Measurements from ENCODE around the gene RXFP4.
"Not testable (repeated sequence)": the region's sequence is repeated elsewhere in the genome, so short reads cannot be mapped to it uniquely, and the experiment has no call there.

The RXFP4 gene

GRCh38 chr1:155930725-155931124, 10.7 kb upstream of the RXFP4 start:
- H3K27ac ChIP-seq (ENCODE audit: low read length): not testable (repeated sequence)

GRCh38 chr1:155931332-155932038, 10.0 kb upstream of the RXFP4 start:
- no peaks in the 10 kb centered on the region for H3K9me3 ChIP-seq (ENCODE audit: control insufficient read depth, insufficient read depth, low read length)
- peaks cover 18% of the 10 kb centered on the region for H3K36me3 ChIP-seq (ENCODE audit: control insufficient read depth, insufficient read depth, low read length)
- H3K27ac ChIP-seq (ENCODE audit: low read length): no peak overlapping the region
- H3K4me1 ChIP-seq (ENCODE audit: control insufficient read depth, insufficient read depth, low read length): no peaks in the 10 kb centered on the region
- H3K27me3 ChIP-seq (ENCODE audit: control insufficient read depth, insufficient read depth, low read length): no peaks in the 10 kb centered on the region
- 100% methylated on average over 1 of the region's 7 CpGs for WGBS (ENCODE audit: insufficient coverage, insufficient read length)
- no peak for DNase-seq (ENCODE audit: low read depth, low spot score)
- no peak overlapping the region for H3K4me3 ChIP-seq (ENCODE audit: low read length)

More at GRCh38 chr1:155930725-155931124, 10.7 kb upstream of the RXFP4 start:
- H3K4me1 ChIP-seq (ENCODE audit: control insufficient read depth, insufficient read depth, low read length); H3K27me3 ChIP-seq (ENCODE audit: control insufficient read depth, insufficient read depth, low read length); H3K4me3 ChIP-seq (ENCODE audit: low read length); H3K9me3 ChIP-seq (ENCODE audit: control insufficient read depth, insufficient read depth, low read length); DNase-seq (ENCODE audit: low read depth, low spot score): not testable (repeated sequence)
- no CpG with 5 or more reads among the region's 10 CpGs for WGBS (ENCODE audit: insufficient coverage, insufficient read length)
- H3K36me3 ChIP-seq (ENCODE audit: control insufficient read depth, insufficient read depth, low read length): peaks cover 23% of the 10 kb centered on the region

- Histone ChIP-seq H3K4me1 (ENCODE audit: control insufficient read depth, insufficient read depth, low read length) (no peaks in the 10 kb centered on the region), H3K27ac (ENCODE audit: low read length) (no peak overlapping the region), H3K36me3 (ENCODE audit: control insufficient read depth, insufficient read depth, low read length) (peaks cover 12% of the 10 kb centered on the region; the same call in 1 of the 2 replicates), H3K9me3 (ENCODE audit: control insufficient read depth, insufficient read depth, low read length) (no peaks in the 10 kb centered on the region), H3K4me3 (ENCODE audit: low read length) (no peak overlapping the region), H3K27me3 (ENCODE audit: control insufficient read depth, insufficient read depth, low read length) (no peaks in the 10 kb centered on the region)
- WGBS (ENCODE audit: insufficient coverage, insufficient read length): no CpG with 5 or more reads among the region's 1 CpG
- DNase-seq (ENCODE audit: low read depth, low spot score): no peak
Measured at GRCh38 chr1:155932081-155932480, 9.4 kb upstream of the RXFP4 start.

GRCh38 chr1:155932487-155932886, 9.0 kb upstream of the RXFP4 start:
- no peaks in the 10 kb centered on the region for H3K9me3 ChIP-seq (ENCODE audit: control insufficient read depth, insufficient read depth, low read length)
- no peak for DNase-seq (ENCODE audit: low read depth, low spot score)
- WGBS (ENCODE audit: insufficient coverage, insufficient read length): no CpG with 5 or more reads among the region's 5 CpGs
- no peak overlapping the region for H3K27ac ChIP-seq (ENCODE audit: low read length)
- no peaks in the 10 kb centered on the region for H3K4me1 ChIP-seq (ENCODE audit: control insufficient read depth, insufficient read depth, low read length)
- H3K27me3 ChIP-seq (ENCODE audit: control insufficient read depth, insufficient read depth, low read length): no peaks in the 10 kb centered on the region
- H3K36me3 ChIP-seq (ENCODE audit: control insufficient read depth, insufficient read depth, low read length): peaks cover 9% of the 10 kb centered on the region; the same call in 1 of the 2 replicates
- H3K4me3 ChIP-seq (ENCODE audit: low read length): no peak overlapping the region

- Histone ChIP-seq H3K27me3 (ENCODE audit: control insufficient read depth, insufficient read depth, low read length) (no peaks in the 10 kb centered on the region), H3K27ac (ENCODE audit: low read length) (no peak overlapping the region), H3K4me1 (ENCODE audit: control insufficient read depth, insufficient read depth, low read length) (no peaks in the 10 kb centered on the region), H3K36me3 (ENCODE audit: control insufficient read depth, insufficient read depth, low read length) (peaks cover 5% of the 10 kb centered on the region; the same call in 1 of the 2 replicates), H3K4me3 (ENCODE audit: low read length) (peak overlapping the region; percentile 95), H3K9me3 (ENCODE audit: control insufficient read depth, insufficient read depth, low read length) (no peaks in the 10 kb centered on the region)
- DNase-seq (ENCODE audit: low read depth, low spot score): no peak
- WGBS (ENCODE audit: insufficient coverage, insufficient read length): 100% methylated on average over 4 of the region's 10 CpGs
Measured at GRCh38 chr1:155933591-155934096, 7.8 kb upstream of the RXFP4 start.

GRCh38 chr1:155934097-155934935, 7.1 kb upstream of the RXFP4 start, which contains the start of gene KHDC4:
Gene KHDC4, minus strand, starts transcription at chr1:155934413. Its CDS starts 40 bp downstream, at chr1:155934373.
- Histone ChIP-seq H3K4me3 (ENCODE audit: low read length) (peak within 1 kb of the TSS; percentile 95), H3K4me1 (ENCODE audit: control insufficient read depth, insufficient read depth, low read length) (no peaks in the 10 kb centered on the region), H3K9me3 (ENCODE audit: control insufficient read depth, insufficient read depth, low read length) (no peaks in the 10 kb centered on the region), H3K27me3 (ENCODE audit: control insufficient read depth, insufficient read depth, low read length) (no peaks in the 10 kb centered on the region), H3K36me3 (ENCODE audit: control insufficient read depth, insufficient read depth, low read length) (peaks cover 5% of the 10 kb centered on the region; the same call in 1 of the 2 replicates), H3K27ac (ENCODE audit: low read length) (no peak within 1 kb of the TSS)
- 100% methylated on average over 1 of the region's 50 CpGs for WGBS (ENCODE audit: insufficient coverage, insufficient read length)
- peak; percentile 100 for DNase-seq (ENCODE audit: low read depth, low spot score)

GRCh38 chr1:155934936-155935590, 6.4 kb upstream of the RXFP4 start:
- Histone ChIP-seq H3K36me3 (ENCODE audit: control insufficient read depth, insufficient read depth, low read length) (peaks cover 2% of the 10 kb centered on the region; the same call in 1 of the 2 replicates), H3K27me3 (ENCODE audit: control insufficient read depth, insufficient read depth, low read length) (no peaks in the 10 kb centered on the region), H3K27ac (ENCODE audit: low read length) (no peak overlapping the region), H3K9me3 (ENCODE audit: control insufficient read depth, insufficient read depth, low read length) (no peaks in the 10 kb centered on the region), H3K4me1 (ENCODE audit: control insufficient read depth, insufficient read depth, low read length) (no peaks in the 10 kb centered on the region), H3K4me3 (ENCODE audit: low read length) (peak overlapping the region; percentile 95; the same call in 1 of the 2 replicates)
- no peak for DNase-seq (ENCODE audit: low read depth, low spot score)
- no CpG with 5 or more reads among the region's 24 CpGs for WGBS (ENCODE audit: insufficient coverage, insufficient read length)

GRCh38 chr1:155938220-155938627, 3.2 kb upstream of the RXFP4 start:
- no peak overlapping the region for H3K27ac ChIP-seq (ENCODE audit: low read length)
- H3K4me1 ChIP-seq (ENCODE audit: control insufficient read depth, insufficient read depth, low read length): 0 out of 2 replicates have a peak, but pooled peaks cover 1% of the 10 kb centered on the region
- no peaks in the 10 kb centered on the region for H3K36me3 ChIP-seq (ENCODE audit: control insufficient read depth, insufficient read depth, low read length)
- H3K9me3 ChIP-seq (ENCODE audit: control insufficient read depth, insufficient read depth, low read length): no peaks in the 10 kb centered on the region
- WGBS (ENCODE audit: insufficient coverage, insufficient read length): no CpG with 5 or more reads among the region's 1 CpG
- peak; percentile 60 for DNase-seq (ENCODE audit: low read depth, low spot score)
- no peaks in the 10 kb centered on the region for H3K27me3 ChIP-seq (ENCODE audit: control insufficient read depth, insufficient read depth, low read length)
- H3K4me3 ChIP-seq (ENCODE audit: low read length): no peak overlapping the region

- H3K27ac ChIP-seq (ENCODE audit: low read length): no peak overlapping the region
- H3K27me3 ChIP-seq (ENCODE audit: control insufficient read depth, insufficient read depth, low read length): no peaks in the 10 kb centered on the region
- no peaks in the 10 kb centered on the region for H3K36me3 ChIP-seq (ENCODE audit: control insufficient read depth, insufficient read depth, low read length)
- H3K4me1 ChIP-seq (ENCODE audit: control insufficient read depth, insufficient read depth, low read length): peaks cover 4% of the 10 kb centered on the region; the same call in 1 of the 2 replicates
- no peak for DNase-seq (ENCODE audit: low read depth, low spot score)
- no peak overlapping the region for H3K4me3 ChIP-seq (ENCODE audit: low read length)
- WGBS (ENCODE audit: insufficient coverage, insufficient read length): no CpG with 5 or more reads among the region's 4 CpGs
- no peaks in the 10 kb centered on the region for H3K9me3 ChIP-seq (ENCODE audit: control insufficient read depth, insufficient read depth, low read length)
Measured at GRCh38 chr1:155940482-155940992, 901 bp upstream of the RXFP4 start.

Measured in iPS DF 6.9 (cell line).